Loucy (cell line): ENCODE data around the gene PLA2G5.

Experiments
- CTCF ChIP-seq: fragments of 200-600 bp; sonication (generic); conservative IDR thresholded peaks from 2 replicates; pipeline ENCODE4 v1.5.1; 2014; ENCODE audit warnings: mild to moderate bottlenecking, antibody characterized with exemption, low read length
- EZH2phosphoT487 ChIP-seq: fragments of 200-600 bp; IDR thresholded peaks from 2 replicates; pipeline ENCODE4 v1.6.1; 2018; ENCODE audit warnings: antibody characterized with exemption, mild to moderate bottlenecking, moderate library complexity, borderline replicate concordance

DNA sequence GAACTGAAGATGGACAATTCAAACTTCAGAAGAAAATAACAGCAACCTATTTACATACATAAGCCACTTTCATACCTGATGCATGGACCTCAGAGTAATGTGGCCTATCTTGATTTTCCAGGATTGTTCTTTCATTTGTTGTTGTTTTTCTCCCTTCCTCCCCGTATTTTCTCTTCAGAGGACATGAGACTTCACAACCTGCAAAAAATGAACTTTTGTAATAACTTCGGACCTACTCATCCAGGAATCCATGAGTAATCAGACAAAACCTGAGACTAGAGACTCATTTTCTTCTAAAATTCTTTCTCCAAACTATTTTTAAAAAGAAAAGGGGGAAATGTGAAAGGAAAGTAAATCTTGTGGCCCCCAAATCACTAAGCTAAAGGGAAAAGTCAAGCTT, 17.6 kb upstream of the PLA2G5 start:
- TF ChIP-seq CTCF: no peak
- TF ChIP-seq EZH2phosphoT487: no peak
